ENCODE data around the gene MS4A4E.

Gene MS4A4E

GRCh38 chr11:60150279-60150678 lies 92.7 kb downstream of the MS4A4E start:
- no peak for TF ChIP-seq CTCF (IDR thresholded peaks at IDR 0.05)
- no peak for DNase-seq (ENCODE audit: low spot score)
- no peak overlapping the region for H3K4me3 ChIP-seq
- H3K27ac ChIP-seq: no peak overlapping the region
